ENCODE results near the gene PUS1. TPM values are rescaled to one million over a fixed set of nuclear protein-coding genes. Genes with fewer than 3 reads are reported as not detected.

Gene PUS1
- total and polyA plus RNA-seq, 9 of the 15 experiments (the other 6 are each of a cell fraction or from before 2014, with no cell fraction given), result 1.9 to 90.8 (median 30.0) TPM

DNA sequence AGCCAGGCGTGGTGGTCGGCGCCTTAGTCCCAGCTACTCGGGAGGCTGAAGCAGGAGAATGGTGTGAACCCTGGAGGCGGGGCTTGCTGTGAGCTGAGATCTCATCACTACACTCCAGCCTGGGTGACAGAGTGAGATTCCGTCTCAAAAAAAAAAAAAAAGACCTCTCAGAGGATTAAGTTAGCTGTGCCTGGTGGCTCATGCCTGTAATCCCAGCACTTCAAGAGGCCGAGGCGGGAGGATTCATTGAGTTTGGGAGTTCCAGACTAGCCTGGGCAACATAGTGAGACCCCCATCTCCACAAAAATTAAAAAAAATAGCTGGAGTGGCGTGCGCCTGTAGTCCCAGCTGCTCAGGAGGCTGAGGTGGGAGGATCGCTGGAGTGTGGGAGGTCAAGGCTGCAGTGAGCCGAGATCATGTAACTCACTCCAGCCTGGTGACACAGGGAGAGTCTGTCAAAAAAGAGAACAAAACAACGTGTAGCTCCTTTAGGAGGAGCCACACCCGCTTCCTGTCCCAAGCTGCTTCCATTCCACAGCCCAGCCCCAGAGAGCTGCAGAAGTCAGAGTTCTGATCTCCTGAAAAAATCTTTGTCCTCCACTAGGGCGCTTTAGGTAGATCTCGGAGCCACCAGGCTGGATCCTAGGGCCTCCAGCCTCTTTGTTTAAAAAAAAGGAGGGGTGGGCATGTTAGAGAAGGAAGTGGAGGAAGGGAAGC, 46.1 kb upstream of the PUS1 start (continued):
- TF ChIP-seq, protein P1, sequence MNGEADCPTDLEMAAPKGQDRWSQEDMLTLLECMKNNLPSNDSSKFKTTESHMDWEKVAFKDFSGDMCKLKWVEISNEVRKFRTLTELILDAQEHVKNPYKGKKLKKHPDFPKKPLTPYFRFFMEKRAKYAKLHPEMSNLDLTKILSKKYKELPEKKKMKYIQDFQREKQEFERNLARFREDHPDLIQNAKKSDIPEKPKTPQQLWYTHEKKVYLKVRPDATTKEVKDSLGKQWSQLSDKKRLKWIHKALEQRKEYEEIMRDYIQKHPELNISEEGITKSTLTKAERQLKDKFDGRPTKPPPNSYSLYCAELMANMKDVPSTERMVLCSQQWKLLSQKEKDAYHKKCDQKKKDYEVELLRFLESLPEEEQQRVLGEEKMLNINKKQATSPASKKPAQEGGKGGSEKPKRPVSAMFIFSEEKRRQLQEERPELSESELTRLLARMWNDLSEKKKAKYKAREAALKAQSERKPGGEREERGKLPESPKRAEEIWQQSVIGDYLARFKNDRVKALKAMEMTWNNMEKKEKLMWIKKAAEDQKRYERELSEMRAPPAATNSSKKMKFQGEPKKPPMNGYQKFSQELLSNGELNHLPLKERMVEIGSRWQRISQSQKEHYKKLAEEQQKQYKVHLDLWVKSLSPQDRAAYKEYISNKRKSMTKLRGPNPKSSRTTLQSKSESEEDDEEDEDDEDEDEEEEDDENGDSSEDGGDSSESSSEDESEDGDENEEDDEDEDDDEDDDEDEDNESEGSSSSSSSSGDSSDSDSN (IDR thresholded peaks at IDR 0.05; ENCODE audit: borderline replicate concordance in 1 of 2, low read depth in 2 of 2, low read length in 2 of 2), result no peak
- TF ChIP-seq RCOR1 (IDR thresholded peaks at IDR 0.05; ENCODE audit: borderline replicate concordance in 1 of 2, low read depth in 2 of 2, low read length in 2 of 2), result peak in 1 of 2 experiments; percentile 22; a peak in 1 of 4 replicates
- TF ChIP-seq, protein P2, sequence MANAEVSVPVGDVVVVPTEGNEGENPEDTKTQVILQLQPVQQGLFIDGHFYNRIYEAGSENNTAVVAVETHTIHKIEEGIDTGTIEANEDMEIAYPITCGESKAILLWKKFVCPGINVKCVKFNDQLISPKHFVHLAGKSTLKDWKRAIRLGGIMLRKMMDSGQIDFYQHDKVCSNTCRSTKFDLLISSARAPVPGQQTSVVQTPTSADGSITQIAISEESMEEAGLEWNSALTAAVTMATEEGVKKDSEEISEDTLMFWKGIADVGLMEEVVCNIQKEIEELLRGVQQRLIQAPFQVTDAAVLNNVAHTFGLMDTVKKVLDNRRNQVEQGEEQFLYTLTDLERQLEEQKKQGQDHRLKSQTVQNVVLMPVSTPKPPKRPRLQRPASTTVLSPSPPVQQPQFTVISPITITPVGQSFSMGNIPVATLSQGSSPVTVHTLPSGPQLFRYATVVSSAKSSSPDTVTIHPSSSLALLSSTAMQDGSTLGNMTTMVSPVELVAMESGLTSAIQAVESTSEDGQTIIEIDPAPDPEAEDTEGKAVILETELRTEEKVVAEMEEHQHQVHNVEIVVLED (CRISPR knock-in tag; IDR thresholded peaks at IDR 0.05), result no peak

DNA sequence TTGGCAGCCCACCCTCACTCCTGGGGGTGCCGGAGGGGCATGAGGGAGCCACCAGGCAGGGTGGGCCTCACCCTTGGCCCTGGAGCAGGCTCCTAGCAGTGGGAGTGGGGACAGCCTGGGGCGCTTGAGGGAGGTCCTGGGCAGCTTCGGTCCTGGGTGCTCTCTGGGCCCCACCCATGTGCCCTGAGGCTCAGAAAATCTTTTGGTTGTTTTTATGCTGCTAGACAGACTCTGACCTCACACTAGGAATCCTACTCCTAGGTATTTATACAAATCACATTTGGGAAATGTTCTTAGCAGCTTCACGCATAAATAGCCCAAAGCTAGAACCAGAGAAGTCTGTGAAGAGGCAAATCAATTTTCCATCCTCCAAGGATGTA, 45.6 kb upstream of the PUS1 start:
- peak overlapping the region; percentile 66; the same call in 1 of the 2 replicates for H2AFZ ChIP-seq (ENCODE audit: low read depth, low read length)
- DNase-seq (ENCODE audit: extremely low read depth in 1 of 4, low spot score in 3 of 4) (no peak), ATAC-seq (peak; percentile 33), FAIRE-seq (no peak)
- H3K27me3 ChIP-seq (ENCODE audit: control insufficient read depth in 2 of 2, insufficient read depth in 2 of 2, low read length in 2 of 2), result peaks cover 0 to under 1% of the 10 kb centered on the region in 2 experiments; a peak in 3 of 5 replicates
- no peak overlapping the region for H3K9ac ChIP-seq (ENCODE audit: insufficient read depth in 1 of 2, low read depth in 2 of 2, low read length in 2 of 2)
- in situ Hi-C loops (cut with MboI) (no loop called here), intact Hi-C loops (cut with micrococcal nuclease) (no loop called here)
- H3K9me1 ChIP-seq (ENCODE audit: control insufficient read depth, insufficient read depth, low read length), result no peaks in the 10 kb centered on the region
- CTCF ChIA-PET (ENCODE audit: low intra/inter-chr PET ratio), result interaction anchor here (0.6 kb wide), 1 partner anchor 1010 kb away, joined by 3 read pairs; no protein-coding TSS in a partner anchor
- H4K20me1 ChIP-seq (replicated peaks; ENCODE audit: control insufficient read depth, insufficient read depth, low read length), result no peaks in the 10 kb centered on the region
- no peaks in the 10 kb centered on the region for H3K79me2 ChIP-seq (ENCODE audit: control insufficient read depth, insufficient read depth, low read length)
- no TSS peak for BruUV-seq (replicated peaks)
- no peak overlapping the region for H3K27ac ChIP-seq (ENCODE audit: extremely low read depth, low read depth, low read length)
- peaks cover 6 to 16% of the 10 kb centered on the region in 2 experiments; a peak in 3 of 5 replicates for H3K4me1 ChIP-seq (replicated peaks in 1 of 2; ENCODE audit: control insufficient read depth in 2 of 2, insufficient read depth in 2 of 2, low read length in 2 of 2)
- POLR2A ChIA-PET, result interaction anchor here (0.9 kb wide), 1 partner anchor 23 kb away, joined by 6 read pairs; no protein-coding TSS in a partner anchor
- no peak overlapping the region for H3K4me2 ChIP-seq (ENCODE audit: insufficient read depth, low read length)
- H3K4me3 ChIP-seq, result no peak overlapping the region
- H3K9me3 ChIP-seq (replicated peaks; ENCODE audit: control insufficient read depth, insufficient read depth, low read depth, low read length), result peaks cover 6% of the 10 kb centered on the region; the same call in 1 of the 2 replicates
- 74% methylated on average over 4 of the region's 4 CpGs for WGBS (ENCODE audit: insufficient coverage, low coverage, missing lambda C conversion rate)
- H3K36me3 ChIP-seq (ENCODE audit: control insufficient read depth, insufficient read depth, low read length), result no peaks in the 10 kb centered on the region
- TF ChIP-seq NELFE (IDR thresholded peaks at IDR 0.05; ENCODE audit: insufficient read depth, insufficient read length) (no peak), ZNF77 (CRISPR knock-in tag; IDR thresholded peaks at IDR 0.05) (no peak), TRIM28 (IDR thresholded peaks at IDR 0.05) (no peak), MEF2D (tag; conservative IDR thresholded peaks at IDR 0.05; ENCODE audit: low read depth) (no peak)
- TF ChIP-seq, protein P3, sequence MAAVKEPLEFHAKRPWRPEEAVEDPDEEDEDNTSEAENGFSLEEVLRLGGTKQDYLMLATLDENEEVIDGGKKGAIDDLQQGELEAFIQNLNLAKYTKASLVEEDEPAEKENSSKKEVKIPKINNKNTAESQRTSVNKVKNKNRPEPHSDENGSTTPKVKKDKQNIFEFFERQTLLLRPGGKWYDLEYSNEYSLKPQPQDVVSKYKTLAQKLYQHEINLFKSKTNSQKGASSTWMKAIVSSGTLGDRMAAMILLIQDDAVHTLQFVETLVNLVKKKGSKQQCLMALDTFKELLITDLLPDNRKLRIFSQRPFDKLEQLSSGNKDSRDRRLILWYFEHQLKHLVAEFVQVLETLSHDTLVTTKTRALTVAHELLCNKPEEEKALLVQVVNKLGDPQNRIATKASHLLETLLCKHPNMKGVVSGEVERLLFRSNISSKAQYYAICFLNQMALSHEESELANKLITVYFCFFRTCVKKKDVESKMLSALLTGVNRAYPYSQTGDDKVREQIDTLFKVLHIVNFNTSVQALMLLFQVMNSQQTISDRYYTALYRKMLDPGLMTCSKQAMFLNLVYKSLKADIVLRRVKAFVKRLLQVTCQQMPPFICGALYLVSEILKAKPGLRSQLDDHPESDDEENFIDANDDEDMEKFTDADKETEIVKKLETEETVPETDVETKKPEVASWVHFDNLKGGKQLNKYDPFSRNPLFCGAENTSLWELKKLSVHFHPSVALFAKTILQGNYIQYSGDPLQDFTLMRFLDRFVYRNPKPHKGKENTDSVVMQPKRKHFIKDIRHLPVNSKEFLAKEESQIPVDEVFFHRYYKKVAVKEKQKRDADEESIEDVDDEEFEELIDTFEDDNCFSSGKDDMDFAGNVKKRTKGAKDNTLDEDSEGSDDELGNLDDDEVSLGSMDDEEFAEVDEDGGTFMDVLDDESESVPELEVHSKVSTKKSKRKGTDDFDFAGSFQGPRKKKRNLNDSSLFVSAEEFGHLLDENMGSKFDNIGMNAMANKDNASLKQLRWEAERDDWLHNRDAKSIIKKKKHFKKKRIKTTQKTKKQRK (IDR thresholded peaks at IDR 0.05; ENCODE audit: borderline replicate concordance, low read depth, low read length), result no peak
- TF ChIP-seq, protein P4, sequence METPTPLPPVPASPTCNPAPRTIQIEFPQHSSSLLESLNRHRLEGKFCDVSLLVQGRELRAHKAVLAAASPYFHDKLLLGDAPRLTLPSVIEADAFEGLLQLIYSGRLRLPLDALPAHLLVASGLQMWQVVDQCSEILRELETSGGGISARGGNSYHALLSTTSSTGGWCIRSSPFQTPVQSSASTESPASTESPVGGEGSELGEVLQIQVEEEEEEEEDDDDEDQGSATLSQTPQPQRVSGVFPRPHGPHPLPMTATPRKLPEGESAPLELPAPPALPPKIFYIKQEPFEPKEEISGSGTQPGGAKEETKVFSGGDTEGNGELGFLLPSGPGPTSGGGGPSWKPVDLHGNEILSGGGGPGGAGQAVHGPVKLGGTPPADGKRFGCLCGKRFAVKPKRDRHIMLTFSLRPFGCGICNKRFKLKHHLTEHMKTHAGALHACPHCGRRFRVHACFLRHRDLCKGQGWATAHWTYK (CRISPR knock-in tag; IDR thresholded peaks at IDR 0.05), result no peak
